ENCODE data around the gene NCOA3.

Gene NCOA3

DNA sequence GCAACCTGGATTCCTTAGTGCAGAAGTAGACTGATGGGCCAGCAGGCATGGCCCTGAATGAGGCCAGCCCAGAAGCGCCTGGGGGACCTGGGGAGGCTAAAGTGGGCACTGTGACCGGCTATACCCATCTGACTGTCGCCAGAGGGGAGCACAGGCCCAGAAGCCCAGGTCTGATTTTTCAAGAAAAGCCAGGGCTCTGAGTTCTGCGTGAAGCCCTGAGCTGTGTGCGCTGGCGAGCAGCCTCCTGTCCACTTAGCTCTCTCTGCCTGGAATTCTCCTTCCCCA lies 171.9 kb downstream of the NCOA3 start:
- H3K4me3 ChIP-seq (ENCODE audit: low read length): no peak overlapping the region
- TF ChIP-seq, protein P1, sequence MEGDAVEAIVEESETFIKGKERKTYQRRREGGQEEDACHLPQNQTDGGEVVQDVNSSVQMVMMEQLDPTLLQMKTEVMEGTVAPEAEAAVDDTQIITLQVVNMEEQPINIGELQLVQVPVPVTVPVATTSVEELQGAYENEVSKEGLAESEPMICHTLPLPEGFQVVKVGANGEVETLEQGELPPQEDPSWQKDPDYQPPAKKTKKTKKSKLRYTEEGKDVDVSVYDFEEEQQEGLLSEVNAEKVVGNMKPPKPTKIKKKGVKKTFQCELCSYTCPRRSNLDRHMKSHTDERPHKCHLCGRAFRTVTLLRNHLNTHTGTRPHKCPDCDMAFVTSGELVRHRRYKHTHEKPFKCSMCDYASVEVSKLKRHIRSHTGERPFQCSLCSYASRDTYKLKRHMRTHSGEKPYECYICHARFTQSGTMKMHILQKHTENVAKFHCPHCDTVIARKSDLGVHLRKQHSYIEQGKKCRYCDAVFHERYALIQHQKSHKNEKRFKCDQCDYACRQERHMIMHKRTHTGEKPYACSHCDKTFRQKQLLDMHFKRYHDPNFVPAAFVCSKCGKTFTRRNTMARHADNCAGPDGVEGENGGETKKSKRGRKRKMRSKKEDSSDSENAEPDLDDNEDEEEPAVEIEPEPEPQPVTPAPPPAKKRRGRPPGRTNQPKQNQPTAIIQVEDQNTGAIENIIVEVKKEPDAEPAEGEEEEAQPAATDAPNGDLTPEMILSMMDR (IDR thresholded peaks at IDR 0.05; ENCODE audit: insufficient read depth, low read depth, low read length, missing control alignments): no peak
- no peak for DNase-seq (ENCODE audit: low read depth)

DNA sequence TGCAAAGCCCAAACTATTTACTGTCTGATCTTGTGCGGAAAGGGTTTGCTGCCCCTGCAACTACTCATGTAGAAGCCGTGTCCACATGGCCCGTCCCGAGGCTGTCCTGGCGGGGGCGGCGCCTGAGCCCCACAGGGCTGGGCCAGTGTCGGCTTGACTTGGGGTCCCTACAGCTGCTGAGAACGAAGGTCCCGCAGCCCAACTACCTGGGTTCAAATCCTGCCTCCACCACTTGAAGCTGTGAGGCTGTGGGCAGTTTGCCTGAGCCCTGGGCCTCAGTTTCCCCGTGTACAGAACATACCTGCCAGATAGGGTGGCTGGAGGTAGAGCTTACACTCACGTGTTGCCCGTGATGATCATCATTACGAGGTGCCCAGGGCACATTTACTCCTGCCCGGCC lies 172.5 kb downstream of the NCOA3 start:
- DNase-seq (ENCODE audit: low read depth): no peak
- no peak overlapping the region for H3K4me3 ChIP-seq (ENCODE audit: low read length)
- TF ChIP-seq, protein P1 (IDR thresholded peaks at IDR 0.05; ENCODE audit: insufficient read depth, low read depth, low read length, missing control alignments): no peak

DNA sequence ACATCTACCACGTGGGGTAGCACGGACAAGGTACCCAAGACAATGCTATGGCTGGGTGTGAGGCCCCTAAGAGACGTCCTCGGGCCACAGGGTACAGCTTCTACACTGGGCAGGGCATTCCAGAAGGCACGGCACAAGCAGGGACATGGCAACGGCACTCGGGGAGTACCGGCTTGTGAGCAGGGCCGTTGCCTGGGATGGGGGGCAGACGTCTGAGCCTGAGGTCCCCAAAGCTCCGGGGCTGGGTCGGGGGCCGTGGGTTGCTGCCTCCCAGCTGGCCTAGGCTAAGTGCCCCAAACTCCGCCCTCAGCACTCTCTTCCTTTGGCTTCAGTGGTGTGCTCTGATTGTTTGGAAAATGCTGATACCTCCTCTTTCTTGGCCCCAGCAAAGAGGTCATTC lies 173.0 kb downstream of the NCOA3 start:
- H3K4me3 ChIP-seq (ENCODE audit: low read length): no peak overlapping the region
- no peak for DNase-seq (ENCODE audit: low read depth)
- TF ChIP-seq, protein P1 (IDR thresholded peaks at IDR 0.05; ENCODE audit: insufficient read depth, low read depth, low read length, missing control alignments): no peak

DNA sequence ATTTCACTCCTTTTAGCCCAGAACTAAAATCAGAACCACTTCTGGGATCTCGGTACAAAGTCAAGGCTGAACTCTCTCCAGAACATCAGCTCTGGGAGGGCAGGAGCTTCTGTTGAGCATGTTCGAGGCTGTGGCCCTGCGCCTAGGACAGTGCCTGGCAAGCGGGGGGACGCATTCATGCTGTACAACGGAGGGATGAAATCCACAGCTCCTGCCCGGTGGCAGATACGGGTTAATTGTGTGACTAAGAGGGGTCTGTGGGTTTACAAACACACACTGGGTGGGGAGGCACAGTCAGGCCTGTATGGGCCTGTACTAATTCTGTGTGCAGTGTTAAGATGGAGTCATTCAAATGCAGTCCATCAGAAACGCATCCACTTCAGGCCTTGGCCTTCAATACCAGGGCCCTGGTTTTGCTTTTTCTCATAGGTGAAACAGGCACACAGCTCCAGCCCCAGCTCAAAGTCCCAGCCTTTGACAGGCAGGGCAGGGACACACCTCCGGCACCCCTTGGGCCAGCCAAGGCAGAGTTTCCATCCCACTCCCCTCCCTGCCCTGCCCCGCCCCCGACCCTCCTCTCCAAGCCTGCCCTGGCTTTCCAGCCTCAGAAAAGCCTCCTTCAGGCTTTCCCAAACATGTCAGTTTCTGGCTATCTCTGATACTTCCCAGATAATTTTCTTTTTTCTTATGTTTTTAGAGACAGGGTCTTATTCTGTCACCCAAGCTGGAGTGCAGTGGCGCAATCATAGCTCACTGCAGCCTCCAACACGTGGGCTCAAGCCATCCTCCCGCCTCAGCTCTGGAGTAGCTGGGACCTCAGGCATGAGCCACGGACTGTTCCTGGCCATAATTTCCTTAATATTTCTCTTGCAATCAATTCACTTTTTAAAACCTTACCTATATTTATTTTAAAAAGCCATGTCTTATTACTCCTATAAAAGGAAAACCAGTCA lies 173.8 kb downstream of the NCOA3 start:
- TF ChIP-seq, protein P1 (IDR thresholded peaks at IDR 0.05; ENCODE audit: insufficient read depth, low read depth, low read length, missing control alignments): no peak
- no peak overlapping the region for H3K4me3 ChIP-seq (ENCODE audit: low read length)
- DNase-seq (ENCODE audit: low read depth): peak; percentile 11

DNA sequence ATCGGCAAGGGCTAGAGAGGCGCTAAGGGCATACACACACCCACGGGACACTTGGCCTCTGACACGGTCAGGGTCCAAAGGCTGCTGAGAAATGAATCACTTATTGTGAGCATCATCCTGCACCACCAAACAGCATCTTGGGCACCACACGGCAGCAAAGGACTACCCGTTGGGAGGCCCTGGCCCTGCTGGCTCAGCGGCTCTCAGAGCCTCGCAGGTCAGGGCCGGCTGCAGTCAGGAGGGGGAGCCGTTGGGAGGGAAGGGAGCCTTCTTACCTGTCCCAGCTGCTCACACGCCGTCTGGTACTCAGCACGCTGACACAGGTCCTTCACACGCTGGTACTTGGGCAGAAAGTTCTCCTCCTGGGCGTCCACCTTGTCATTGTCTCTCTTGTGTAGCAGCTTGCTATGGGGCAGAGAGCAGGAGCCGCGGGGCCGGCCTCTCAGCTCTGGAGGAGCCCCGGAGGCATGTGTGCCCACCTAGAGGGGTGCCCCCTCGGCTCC lies 174.6 kb downstream of the NCOA3 start:
- DNase-seq (ENCODE audit: low read depth): no peak
- no peak overlapping the region for H3K4me3 ChIP-seq (ENCODE audit: low read length)
- TF ChIP-seq, protein P1 (IDR thresholded peaks at IDR 0.05; ENCODE audit: insufficient read depth, low read depth, low read length, missing control alignments): no peak

DNA sequence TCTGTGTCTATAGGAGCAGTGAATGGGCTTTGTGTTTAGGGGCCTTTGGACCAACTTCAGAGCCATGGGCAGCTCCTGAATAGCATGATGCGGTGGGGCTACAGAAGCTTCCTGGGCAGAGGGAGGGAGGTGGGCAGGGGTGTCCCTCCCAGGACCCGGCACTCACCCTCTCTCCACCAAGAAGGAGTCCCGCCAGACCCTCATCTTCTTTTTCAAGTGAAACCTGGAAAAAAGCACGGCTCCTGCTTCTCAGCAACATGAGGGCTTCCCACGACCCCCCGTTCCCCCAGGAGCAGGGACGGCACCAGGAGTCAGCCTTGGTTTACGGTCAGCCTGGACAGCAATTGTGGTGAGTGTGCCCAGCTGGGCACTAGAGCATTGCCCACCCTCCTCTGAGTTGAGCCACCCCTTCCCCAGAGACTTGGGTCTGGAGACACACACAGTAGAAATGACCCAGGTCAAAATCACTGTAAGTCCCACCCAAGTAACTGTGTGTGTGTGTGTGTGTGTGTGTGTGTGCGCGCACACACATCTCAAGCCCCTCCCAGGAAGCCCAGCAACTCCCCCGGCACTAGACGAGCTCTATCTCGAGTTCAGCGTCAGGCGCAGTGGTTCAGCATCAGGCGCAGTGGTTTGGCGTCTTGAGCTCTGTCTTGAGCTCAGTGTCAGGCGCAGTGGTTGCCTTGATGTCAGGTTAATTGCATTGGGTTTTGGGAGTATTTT lies 175.4 kb downstream of the NCOA3 start:
- no peak overlapping the region for H3K4me3 ChIP-seq (ENCODE audit: low read length)
- DNase-seq (ENCODE audit: low read depth): no peak
- TF ChIP-seq, protein P1 (IDR thresholded peaks at IDR 0.05; ENCODE audit: insufficient read depth, low read depth, low read length, missing control alignments): no peak
